Hematopoietic multipotent progenitor cell treated with erythropoietin and hydrocortisone succinate and interleukin-3 and kit ligand, for 6 days (in vitro differentiated cells): Measurements from ENCODE around the gene KAT8.

ENCODE experiments used
- DNase-seq: peaks from one replicate; pipeline ENCODE4 v3.0.0-alpha.2; 2015

Gene KAT8

DNA sequence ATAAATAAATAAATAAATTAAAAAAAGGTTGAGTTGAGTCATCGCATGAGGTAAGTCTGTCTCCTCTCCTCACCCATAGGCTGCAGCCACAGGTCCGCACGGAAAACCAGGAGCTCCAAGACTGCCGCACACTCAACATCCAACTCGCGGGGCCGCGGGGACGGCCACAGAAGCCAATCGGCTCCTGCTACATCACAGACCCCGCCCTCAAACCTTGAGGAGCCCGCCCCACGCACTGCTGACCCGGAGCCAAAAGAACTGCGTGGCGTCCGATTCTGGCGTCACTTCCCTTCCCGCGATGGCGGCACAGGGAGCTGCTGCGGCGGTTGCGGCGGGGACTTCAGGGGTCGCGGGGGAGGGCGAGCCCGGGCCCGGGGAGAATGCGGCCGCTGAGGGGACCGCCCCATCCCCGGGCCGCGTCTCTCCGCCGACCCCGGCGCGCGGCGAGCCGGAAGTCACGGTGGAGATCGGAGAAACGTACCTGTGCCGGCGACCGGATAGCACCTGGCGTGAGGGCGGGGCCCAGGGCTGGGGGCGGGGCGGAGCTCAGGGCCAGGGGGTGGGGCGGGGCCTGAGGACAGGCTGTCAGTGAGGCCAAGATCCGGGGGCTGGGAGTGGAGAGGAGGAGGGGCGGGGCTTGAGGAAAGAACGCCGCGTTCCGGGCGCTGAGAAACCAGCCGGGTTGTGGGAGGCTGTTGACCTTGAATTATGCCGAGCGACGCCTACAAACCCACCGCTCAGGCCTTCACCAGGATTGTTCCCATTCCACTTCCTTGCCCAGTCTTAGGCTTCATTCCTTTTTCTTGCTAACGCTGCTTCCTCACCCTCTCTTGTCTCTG, at the start of gene KAT8:
KAT8 (plus strand) TSS at position 281 of the 839 bp plus-strand sequence; CDS start at position 299, 18 bp downstream.
- DNase-seq = peak; percentile 100

DNA sequence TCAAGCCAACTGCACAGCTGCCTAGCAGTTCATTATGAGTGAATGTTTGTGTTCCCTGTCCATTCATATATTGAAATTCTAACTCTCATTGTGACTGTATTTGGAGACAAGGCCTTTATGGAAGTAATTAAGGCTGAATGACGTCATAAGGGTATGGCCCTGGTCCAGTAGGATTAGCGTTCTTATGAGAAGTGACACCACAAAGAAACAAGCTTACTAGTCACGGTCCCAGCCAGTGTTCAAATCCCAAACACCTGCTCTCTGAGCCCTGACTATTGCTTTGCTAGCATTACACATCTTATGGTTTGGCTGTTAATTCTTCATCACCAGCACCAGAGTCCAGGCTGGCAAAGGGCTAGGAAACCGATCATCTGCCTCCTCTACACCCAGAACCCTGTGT, 45.6 kb upstream of the KAT8 start:
- no peak for DNase-seq

DNA sequence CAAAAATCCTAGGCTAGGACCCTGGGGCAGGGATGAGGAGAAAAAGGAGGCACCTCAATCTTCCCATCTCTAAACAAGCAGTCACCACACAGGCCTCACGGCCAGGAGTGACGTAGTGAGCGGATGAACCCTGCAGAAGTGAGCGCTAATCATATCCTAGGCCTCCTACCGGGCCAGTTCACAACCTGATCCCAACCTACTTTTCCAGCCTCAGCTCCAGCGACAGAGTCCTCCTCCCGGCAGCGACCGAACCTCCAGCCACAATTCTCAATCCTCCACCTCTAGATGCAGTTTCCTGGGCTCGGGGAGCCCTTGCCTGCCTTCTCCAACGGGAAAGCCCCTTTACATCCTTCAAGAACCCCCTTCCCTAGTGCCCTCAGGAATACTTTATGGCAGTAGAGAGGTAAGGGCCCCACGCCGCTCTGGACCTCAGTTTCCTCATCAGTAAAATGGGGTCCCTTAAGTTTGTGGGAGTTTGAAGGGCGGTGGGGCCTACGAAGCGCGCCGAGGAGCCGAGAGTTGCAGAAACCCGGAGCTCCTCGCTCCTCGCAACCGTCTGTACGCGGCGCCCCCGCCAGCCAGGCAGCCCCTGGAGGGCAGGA, 44.8 kb upstream of the KAT8 start:
- DNase-seq = peak; percentile 68

DNA sequence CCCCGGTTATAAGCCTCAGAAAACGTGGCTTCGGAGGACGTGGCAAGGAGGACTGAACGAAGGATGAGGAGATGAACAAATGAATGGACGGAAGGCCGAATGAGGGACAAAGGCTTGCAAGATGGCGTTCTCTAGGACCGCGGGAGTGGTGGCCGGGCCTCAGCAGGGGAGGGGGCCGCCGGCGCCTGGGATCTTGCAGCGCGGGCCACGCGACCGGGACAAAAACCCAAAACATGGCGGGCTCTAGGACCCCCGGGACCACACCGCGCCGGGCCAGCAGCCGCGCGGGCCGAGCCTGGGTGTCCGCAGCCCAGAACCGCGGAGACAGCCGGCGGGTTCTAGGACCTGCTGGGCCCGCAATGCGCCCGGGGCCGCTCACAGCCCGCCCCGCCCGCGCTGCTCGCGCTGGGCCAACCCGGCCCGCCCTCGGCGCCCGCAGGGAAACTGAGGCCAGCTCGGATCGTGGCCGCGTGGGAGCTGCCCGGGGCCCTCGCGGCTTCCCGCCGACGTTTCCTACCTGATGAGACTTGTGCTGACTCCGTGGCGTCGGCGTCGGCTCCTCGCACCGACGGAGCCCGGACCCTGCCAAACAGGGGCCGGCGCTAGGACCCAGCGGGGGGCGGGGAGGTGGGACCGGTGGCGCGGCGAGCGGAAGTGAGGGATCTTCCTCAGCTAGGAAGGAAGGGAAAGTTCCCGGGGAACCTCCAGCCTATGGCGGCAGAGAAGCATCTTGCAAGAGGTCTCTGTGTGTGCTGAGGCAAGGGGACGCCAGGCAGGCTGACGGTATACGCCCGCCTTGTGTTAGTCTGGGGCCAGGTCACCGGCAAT, 44.1 kb upstream of the KAT8 start:
- peak; percentile 95 for DNase-seq

DNA sequence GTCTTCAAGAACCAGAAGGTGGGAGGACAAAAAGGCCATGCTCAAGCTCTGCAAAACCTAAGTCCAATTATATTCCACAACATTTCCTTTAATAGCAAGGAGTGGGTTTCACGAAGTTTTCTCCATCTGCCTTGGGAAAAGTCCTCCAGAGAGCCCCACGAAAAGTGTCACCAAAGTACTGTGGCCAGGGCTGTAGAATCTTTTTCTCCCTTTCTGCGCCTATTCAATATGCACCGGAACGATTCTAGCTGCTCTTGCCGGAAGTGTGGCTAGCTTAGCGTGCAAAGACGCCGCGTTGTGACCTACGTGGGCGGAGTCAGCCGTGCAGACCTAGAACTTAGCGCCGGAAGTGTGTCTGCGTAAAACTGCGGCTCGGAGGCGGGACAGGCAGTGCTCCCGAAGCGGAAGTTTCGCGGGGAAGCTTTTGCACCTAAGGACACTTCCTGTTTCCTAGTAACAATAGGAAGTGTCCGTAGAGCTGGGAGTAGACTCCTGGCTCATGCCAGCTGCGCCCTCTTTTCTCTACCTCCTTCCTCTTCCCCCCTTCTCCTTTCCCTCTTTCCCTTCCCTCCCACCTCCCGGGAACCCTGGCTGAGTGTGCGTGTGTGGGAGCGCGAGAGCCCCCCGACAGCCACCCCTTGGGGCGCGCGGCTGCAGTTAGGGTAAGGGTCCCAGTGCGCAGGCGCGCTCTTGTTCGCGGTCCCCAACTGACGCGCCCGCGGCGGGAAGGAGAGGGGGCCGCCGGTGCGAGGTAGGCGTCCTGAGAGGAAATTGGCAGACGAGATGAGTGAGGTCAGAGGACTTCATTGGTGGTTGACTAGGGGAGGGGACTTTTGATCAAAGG, 43.3 kb upstream of the KAT8 start, which contains the start of the genes ZNF646 and ZNF668:
ZNF646 (plus strand) TSS at position 453 of the 844 bp plus-strand sequence. CDS start 1,903 bp downstream, outside the sequence.
ZNF668 (minus strand) TSS at position 271 of the 844 bp plus-strand sequence. CDS start 9,781 bp downstream, outside the sequence.
- DNase-seq = peak; percentile 100

DNA sequence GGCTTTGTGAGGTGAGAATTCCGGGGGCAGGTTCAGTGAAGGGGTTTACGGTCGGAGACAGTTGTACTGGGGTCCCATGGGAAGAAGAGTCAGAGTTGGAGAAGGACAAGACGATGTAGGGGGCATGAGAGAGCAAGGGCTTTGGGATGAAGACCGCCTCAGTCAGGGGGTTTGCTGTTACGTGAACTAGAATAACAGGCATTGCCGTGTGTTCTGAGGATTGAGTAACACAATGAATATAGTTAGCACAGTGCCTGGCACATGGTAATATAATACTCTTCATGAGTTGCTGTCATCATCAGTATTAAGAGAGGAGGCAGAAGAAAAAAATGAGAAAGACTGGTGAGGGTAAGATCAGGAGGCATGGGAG, 42.7 kb upstream of the KAT8 start:
- no peak for DNase-seq

DNA sequence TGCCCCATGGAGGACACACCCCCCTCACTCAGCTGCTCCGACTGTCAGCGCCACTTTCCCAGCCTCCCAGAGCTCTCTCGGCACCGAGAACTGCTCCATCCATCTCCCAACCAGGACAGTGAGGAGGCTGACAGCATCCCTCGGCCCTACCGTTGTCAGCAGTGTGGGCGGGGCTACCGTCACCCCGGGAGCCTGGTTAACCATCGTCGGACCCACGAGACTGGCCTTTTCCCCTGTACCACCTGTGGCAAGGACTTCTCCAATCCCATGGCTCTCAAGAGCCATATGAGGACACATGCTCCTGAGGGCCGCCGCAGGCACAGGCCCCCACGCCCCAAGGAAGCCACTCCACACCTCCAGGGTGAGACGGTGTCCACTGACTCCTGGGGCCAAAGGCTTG, 41.1 kb upstream of the KAT8 start:
- DNase-seq = no peak

DNA sequence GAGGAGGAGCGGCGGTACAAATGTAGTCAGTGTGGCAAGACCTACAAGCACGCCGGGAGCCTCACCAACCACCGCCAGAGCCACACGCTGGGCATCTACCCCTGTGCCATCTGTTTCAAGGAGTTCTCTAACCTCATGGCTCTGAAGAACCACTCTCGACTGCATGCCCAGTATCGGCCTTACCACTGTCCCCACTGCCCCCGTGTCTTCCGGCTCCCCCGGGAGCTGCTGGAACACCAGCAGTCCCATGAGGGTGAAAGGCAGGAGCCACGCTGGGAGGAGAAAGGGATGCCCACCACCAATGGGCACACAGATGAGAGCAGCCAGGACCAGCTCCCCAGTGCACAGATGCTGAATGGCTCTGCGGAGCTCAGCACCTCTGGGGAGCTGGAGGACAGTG, 40.4 kb upstream of the KAT8 start:
- DNase-seq = no peak

DNA sequence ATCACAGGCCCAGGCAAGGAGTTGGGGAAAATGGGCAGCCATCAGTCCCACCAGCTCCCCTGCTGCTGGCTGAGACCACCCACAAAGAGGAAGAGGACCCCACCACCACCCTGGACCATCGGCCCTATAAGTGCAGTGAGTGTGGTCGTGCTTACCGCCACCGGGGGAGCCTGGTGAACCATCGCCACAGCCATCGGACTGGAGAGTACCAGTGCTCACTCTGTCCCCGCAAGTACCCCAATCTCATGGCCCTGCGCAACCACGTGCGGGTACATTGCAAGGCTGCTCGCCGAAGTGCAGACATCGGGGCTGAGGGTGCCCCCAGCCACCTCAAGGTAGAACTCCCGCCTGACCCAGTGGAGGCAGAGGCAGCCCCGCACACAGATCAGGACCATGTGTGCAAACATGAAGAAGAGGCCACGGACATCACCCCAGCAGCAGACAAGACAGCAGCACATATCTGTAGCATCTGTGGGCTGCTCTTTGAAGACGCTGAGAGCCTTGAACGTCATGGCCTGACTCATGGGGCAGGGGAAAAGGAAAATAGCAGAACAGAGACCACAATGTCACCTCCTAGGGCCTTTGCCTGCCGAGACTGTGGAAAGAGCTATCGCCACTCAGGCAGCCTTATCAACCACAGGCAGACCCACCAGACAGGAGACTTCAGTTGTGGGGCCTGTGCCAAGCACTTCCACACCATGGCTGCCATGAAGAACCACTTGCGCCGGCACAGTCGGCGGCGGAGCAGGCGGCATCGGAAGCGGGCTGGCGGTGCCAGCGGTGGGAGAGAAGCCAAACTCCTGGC, 39.7 kb upstream of the KAT8 start:
- peak; percentile 94 for DNase-seq

DNA sequence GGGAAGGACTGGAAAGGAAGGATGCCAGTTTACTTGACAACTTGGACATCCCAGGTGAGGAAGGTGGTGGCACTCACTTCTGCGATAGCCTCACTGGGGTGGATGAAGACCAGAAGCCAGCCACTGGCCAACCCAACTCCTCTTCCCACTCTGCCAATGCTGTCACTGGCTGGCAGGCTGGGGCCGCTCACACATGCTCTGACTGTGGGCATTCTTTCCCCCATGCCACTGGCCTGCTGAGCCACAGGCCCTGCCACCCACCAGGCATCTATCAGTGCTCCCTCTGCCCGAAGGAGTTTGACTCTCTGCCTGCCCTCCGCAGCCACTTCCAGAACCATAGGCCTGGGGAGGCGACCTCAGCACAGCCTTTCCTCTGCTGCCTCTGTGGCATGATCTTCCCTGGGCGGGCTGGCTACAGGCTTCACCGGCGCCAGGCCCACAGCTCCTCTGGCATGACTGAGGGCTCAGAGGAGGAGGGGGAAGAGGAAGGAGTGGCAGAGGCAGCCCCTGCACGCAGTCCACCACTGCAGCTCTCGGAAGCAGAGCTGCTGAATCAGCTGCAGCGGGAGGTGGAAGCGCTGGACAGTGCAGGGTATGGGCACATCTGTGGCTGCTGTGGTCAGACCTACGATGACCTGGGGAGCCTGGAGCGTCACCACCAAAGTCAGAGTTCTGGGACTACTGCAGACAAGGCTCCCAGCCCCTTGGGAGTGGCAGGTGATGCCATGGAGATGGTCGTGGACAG, 38.7 kb upstream of the KAT8 start:
- DNase-seq = no peak

DNA sequence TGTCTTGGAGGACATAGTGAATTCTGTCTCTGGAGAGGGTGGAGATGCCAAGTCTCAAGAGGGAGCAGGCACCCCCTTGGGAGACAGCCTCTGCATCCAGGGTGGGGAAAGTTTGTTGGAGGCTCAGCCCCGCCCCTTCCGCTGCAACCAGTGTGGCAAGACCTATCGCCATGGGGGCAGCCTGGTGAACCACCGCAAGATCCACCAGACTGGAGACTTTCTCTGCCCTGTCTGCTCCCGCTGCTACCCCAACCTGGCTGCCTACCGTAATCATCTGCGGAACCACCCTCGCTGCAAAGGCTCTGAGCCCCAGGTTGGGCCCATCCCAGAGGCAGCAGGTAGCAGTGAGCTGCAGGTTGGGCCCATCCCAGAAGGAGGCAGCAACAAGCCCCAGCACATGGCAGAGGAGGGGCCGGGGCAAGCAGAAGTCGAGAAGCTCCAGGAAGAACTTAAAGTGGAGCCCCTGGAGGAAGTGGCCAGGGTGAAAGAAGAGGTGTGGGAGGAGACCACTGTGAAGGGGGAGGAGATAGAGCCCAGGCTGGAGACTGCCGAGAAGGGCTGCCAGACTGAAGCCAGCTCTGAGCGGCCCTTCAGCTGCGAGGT, 38.0 kb upstream of the KAT8 start:
- no peak for DNase-seq

DNA sequence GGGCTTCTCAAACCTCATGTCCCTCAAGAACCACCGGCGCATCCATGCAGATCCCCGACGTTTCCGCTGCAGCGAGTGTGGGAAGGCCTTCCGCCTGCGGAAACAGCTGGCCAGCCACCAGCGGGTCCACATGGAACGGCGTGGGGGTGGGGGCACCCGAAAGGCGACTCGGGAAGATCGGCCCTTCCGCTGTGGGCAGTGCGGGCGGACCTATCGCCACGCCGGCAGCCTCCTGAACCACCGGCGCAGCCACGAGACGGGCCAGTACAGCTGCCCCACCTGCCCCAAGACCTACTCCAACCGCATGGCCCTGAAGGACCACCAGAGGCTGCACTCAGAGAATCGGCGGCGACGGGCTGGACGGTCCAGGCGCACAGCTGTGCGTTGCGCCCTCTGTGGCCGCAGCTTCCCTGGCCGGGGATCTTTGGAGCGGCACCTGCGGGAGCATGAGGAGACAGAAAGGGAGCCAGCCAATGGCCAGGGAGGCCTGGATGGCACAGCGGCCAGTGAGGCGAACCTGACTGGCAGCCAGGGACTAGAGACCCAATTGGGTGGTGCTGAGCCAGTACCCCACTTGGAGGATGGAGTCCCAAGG, 37.3 kb upstream of the KAT8 start:
- DNase-seq = no peak

DNA sequence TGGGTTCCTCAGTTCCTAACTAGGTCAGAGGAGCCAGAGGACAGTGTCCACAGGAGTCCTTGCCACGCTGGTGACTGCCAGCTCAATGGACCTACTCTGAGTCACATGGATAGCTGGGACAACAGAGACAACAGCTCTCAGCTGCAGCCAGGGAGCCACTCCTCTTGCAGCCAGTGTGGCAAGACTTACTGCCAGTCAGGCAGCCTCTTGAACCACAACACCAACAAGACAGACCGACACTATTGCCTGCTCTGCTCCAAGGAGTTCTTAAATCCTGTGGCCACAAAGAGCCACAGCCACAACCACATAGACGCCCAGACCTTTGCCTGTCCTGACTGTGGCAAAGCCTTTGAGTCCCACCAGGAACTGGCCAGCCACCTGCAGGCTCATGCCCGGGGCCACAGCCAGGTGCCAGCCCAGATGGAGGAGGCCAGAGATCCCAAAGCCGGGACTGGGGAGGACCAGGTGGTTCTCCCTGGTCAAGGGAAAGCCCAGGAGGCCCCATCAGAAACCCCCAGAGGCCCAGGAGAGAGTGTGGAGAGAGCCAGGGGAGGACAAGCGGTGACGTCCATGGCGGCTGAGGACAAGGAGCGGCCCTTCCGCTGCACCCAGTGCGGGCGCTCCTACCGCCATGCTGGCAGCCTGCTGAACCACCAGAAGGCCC, 36.6 kb upstream of the KAT8 start:
- DNase-seq = no peak

DNA sequence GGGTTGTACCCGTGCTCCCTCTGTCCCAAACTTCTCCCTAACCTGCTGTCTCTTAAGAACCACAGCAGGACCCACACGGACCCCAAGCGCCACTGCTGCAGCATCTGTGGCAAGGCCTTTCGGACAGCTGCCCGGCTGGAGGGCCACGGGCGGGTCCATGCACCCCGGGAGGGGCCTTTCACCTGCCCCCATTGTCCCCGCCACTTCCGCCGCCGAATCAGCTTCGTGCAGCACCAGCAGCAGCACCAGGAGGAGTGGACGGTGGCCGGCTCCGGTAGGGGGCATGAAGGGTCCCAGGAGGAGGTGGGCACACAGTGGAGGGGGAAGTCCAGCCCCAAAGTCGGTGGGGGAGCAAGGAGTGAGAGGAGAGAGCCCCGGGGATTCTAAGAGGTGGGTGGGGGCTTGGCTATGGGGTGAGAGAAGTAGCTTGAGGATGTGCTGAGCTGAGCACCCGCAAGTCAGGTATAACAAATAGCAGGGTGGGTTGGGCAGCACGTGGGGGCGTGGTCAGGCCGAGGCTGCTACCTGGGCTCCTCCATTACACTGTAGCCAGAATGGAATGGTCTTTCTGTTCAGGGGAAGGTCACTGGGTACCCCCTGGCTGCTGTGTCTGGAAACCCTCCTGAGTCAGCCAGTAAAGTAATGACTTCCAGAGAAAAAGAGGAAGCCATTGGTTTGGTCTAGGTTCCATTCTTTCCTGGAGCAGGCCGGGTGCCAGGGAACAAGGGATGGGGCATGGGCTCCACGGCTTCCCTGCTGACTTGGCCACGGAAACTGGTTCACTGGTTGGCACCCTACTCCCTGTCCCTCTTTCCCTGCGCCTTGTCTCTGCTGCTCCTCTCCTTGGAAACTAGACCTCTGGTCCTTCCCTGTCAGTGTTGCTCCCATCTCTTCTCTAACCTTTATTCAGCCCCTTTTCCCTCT, 35.8 kb upstream of the KAT8 start:
- no peak for DNase-seq

DNA sequence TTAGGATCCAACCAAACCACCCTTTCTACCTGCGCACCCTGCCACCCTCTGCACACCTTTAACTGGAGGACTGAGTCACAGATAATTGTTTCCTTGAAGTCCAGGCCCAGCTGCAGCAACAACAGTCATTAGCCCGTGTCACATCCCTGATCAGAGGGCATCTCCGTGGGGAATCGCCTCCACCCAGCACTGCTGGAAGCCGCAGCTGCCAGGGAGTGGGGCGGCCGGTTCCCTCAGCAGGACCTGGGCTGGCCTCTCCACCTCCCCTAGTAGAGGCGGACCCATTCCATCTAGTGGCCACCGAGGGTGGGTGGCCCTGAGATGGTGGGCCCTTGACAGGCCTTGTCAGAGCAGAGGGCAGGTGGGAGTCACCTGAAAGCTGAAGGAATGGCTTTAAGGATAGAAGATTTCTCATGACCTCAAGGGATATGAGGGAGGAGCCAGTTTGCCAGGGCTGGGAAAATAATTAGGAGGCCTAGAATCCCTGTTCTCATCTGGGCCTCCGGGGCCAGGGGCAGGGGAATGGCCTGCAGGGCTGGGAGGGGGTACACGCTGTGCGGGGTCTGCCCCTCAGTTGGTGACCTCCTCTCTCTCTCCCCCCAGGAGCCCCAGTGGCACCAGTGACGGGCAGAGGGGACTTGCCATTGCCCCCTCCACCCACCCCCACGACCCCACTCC, 35.0 kb upstream of the KAT8 start:
- no peak for DNase-seq

DNA sequence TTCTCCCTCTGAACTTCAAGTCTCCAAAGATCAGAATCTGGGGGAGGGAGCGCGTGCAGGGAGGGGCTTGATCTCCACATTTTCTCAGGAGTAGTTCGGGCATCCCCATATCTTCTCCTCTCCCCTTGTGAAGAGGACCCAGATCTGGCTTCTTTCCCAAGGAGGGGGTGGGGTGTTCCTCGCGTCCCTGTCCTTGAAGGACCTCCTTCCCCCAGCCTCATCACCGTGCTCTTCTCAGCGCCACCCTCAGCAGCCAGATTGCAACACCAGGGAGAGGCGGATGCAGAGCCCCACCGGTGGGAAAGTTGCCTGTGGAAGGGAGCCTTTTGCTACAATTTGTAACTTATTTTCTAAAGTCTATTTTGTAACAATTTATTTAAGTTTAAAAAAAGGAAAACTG, 34.4 kb upstream of the KAT8 start:
- no peak for DNase-seq

DNA sequence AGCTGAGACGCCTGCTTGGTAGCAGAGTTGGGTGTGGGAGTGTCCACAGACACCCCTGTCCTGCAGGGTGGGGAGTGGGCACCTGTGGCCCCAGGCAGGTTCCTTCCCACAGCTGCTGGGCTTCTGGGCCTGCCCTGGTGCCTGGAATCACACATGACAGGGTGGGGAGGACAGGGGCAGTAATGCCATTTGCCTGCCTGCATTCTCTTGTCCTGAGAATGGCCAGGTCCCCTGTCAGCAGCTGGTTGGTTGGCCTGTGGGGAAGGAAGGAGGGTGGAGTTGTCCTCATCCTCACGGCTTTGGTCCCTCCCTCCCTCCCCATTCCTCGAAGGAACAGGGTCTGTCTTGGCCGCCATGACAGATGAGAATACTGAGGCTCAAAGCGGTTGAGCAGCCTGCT, 33.9 kb upstream of the KAT8 start:
- no peak for DNase-seq

DNA sequence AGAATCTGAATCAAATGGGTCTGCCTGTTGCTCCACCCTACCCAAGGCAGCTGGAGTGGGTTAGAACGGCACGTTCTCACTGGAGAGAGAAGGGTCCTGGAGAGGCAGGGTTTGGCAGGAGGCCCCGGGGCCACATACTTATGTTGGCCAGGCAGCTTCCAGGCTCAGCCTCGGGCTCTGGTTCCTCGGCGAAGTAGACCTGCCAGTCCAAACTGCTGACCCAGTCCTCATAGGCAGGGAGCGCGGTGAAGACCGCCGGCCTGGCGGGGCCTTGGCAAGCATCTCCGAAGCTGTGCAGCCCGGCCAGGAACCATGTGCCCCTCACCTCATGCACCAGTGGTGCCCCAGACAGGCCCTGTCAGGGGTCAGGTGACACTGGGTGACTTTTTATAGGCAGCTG, 33.5 kb upstream of the KAT8 start:
- DNase-seq = no peak
